ENCODE results near the gene STPG1.

GRCh38 chr1:24420547-24420946 is 7.0 kb upstream of the STPG1 start:
- TF ChIP-seq REST (IDR thresholded peaks at IDR 0.05) (no peak), EHMT2 (IDR thresholded peaks at IDR 0.05; ENCODE audit: low read depth) (no peak), CTCF (IDR thresholded peaks at IDR 0.05) (no peak), POLR2A (IDR thresholded peaks at IDR 0.05; ENCODE audit: low read length) (no peak), TP53 (CRISPR knock-in tag; IDR thresholded peaks at IDR 0.05) (no peak), HOXB13 (CRISPR knock-in tag; IDR thresholded peaks at IDR 0.05; ENCODE audit: low read depth) (no peak)

All from A549 (cell line).